Omental fat pad (tissue), 4 donors: ENCODE measurements around the gene LRRC8B. TPM values are rescaled to one million over a fixed set of nuclear protein-coding genes. Genes with fewer than 3 reads are reported as not detected.

Source experiments
- ATAC-seq: fragments of 150-250 bp; one replicate; pipeline ENCODE4 v1.9.1; 2016; ENCODE audit warnings: mild to moderate bottlenecking, moderate library complexity; ENCODE audit not compliant: low FRiP score
- DNase-seq: peaks from one replicate; pipeline ENCODE4 v3.0.0-alpha.2; 2019; ENCODE audit warnings: low spot score
- total RNA-seq, 4 donors: library from RNA; depleted of rRNA; stranded (reverse); fragments of >200 nt; gene quantifications; one replicate each; pipeline ENCODE4 v1.1.0, GENCODE V29; 2016
- TF ChIP-seq, protein P1 (sequence below), 3 donors: fragments of 450-650 bp; IDR thresholded peaks; one replicate each; pipeline ENCODE4 v1.5.1; 2016 to 2017; ENCODE audit warnings: antibody characterized with exemption in 3 of 3, mild to moderate bottlenecking in 3 of 3, moderate library complexity in 2 of 3

Gene LRRC8B
- total RNA-seq, 4 donors from 2014 or later: 5.7 to 30.3 (median 10.7) TPM

DNA sequence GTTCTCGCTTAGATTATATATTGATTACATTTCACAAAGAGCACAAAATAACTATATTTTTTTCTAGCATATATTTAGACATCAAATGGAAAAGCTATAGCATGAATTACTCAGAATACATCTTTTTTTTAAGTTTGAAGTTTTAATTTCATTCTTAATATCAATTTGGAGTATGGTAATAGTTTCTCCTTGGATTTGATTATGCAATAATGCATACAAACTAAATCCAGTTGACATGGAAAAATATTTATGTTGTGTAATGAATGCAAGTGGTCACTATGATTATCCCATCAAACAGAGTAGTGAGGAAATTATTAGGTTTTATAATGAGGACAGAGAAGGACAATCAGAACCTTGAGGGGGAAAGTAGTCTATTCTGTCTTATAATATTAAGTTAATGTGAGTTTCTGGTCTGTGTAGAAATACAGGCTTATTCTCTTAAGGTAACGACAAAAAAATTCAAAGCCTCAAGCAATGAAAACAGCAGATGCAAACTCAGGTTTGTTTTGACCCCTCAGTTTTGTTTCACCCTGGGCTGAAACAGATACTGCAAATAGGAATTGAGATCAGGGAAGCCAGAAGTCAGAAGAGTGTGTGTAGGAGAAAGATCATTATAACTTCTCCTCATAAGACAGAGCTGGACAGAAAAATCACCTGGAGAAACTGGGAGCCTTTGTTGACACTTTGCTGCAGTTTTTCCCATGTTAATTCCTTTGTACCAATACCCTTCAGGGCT is 23.7 kb downstream of the LRRC8B start:
- DNase-seq (no peak), ATAC-seq (no peak)
- TF ChIP-seq, protein P1, sequence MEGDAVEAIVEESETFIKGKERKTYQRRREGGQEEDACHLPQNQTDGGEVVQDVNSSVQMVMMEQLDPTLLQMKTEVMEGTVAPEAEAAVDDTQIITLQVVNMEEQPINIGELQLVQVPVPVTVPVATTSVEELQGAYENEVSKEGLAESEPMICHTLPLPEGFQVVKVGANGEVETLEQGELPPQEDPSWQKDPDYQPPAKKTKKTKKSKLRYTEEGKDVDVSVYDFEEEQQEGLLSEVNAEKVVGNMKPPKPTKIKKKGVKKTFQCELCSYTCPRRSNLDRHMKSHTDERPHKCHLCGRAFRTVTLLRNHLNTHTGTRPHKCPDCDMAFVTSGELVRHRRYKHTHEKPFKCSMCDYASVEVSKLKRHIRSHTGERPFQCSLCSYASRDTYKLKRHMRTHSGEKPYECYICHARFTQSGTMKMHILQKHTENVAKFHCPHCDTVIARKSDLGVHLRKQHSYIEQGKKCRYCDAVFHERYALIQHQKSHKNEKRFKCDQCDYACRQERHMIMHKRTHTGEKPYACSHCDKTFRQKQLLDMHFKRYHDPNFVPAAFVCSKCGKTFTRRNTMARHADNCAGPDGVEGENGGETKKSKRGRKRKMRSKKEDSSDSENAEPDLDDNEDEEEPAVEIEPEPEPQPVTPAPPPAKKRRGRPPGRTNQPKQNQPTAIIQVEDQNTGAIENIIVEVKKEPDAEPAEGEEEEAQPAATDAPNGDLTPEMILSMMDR (IDR thresholded peaks at IDR 0.05): no peak

DNA sequence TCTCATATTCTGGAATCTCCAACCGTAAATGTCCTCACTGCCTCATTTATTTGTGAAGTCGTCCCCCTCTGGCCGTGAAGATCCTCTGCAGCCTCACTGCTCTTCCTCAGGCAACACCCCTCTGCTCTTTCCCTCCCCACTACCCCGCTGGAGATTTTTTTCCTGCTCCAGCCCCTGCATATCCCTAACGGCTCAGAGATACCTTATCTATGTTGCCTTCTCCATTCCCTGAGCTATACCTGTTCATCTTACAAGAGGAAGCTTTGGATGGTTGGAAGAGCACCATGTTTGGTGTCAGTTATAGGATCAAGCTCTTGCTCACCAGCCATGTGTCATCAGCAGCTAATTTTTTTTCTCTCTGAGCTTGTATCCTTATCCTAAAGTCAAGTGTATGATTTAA is 26.4 kb downstream of the LRRC8B start:
- no peak for ATAC-seq
- DNase-seq: no peak
- TF ChIP-seq, protein P1 (IDR thresholded peaks at IDR 0.05): no peak

DNA sequence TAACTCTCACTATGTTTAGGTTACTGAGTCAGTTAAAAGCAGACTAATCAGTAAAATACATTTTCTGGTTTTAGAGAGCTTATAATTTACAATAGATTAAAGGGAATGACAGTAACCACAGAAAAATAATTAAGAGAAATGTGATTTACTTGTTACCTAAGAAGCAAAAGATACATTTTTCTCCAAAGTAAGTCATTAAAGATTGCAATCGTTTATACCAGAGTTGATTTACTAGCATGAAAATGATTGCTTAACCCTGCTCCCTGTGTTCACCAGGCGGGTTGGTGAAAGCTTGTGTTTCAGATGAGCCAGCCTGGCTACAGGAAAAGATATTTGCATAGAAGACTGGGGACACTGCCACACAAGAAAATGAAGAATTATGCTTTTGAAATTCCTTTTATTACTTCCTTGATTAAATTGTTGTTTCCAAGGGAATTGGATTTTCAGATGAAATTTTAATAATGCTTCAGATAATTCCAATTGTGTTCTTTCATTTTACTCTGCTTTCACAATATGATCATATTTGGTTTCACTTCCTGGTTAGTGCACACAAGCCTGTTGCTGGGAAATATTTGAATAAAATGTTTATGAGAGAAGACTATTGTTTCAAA is 27.9 kb downstream of the LRRC8B start:
- ATAC-seq (peak; percentile 63), DNase-seq (no peak)
- TF ChIP-seq, protein P1 (IDR thresholded peaks at IDR 0.05): no peak

DNA sequence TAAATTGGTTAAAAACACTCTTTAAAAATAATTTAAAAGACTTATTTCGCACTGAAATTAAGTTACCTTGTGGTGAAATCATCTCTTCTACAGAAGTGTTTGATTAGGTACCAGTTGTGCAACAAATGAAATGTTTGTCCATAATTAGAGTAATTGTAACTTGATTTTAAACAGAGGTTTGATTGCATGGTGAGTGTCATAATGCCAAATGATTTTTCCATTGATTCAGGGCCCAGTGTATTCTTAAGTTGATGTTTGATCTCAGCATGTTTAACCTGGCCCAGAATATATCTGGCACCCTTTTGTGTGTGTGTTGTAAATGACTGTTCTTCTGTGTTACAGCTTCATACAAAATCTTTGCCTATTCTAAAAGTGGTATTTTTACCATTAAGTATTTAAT is 28.5 kb downstream of the LRRC8B start:
- TF ChIP-seq, protein P1 (IDR thresholded peaks at IDR 0.05): no peak
- DNase-seq (no peak), ATAC-seq (no peak)

DNA sequence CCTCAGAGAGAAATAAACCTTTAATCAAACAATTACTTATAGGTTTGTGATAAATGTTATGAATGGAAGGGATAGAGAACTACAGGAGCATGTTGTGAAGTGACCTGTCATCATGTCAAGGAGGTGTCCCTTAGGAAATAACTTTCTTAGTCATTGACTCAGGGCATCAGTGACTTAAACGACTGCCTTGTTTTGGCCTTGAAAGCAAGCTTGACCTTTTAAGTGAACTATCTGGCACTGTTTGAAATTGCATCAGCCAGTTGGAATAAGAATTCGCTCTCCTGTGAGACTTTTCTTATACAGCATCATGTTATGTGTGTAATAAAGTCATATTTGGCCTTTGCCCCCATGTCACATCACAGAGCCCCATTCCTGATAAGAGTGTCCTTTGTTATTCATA is 30.9 kb downstream of the LRRC8B start:
- ATAC-seq: no peak
- DNase-seq: no peak
- TF ChIP-seq, protein P1 (IDR thresholded peaks at IDR 0.05): no peak

DNA sequence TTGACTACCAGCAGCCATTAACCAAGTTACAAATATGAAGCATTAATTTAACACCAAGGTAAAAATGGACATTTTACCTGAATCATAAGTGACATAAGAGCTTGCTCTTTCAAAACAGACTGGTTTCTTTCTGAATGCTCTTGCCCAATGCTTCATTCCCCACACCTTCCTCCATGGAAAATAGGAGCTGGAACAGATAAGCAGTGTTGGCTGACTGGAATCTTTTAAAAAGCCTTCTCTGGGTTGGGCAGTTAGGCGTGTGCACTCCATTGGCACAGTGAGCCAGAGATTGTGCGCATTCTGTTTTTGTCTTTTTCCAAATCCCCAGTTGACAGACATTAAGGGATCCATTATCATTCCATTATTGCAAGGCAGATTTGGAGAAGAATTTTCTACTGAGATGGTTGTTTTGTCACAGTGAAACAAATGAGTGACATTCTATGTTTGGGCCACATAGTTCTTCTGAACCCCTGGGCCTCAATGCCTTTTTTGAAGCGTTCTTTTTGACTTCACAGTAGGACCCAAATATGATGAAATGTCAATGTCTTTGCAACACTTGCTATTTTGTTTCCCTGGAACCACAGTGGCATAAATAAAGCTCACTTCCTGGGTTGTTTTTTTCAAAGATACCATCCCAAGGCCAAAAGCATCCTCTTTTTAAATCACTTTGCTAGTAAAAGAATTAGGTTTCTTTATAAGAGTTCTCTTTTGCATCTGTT is 32.3 kb downstream of the LRRC8B start:
- TF ChIP-seq, protein P1 (IDR thresholded peaks at IDR 0.05): no peak
- DNase-seq: no peak
- no peak for ATAC-seq
